GM12878 (cell line): ENCODE results near the gene CHAF1A. TPM values are rescaled to one million over a fixed set of nuclear protein-coding genes. Genes with fewer than 3 reads are reported as not detected.

Experiments
- ATAC-seq: fragments of 200-7000 bp; cut with Tn5 transposase; 3 replicates; pipeline ENCODE4 v1.9.1; 2020; ENCODE audit warnings: mild to moderate bottlenecking, moderate library complexity
- BruUV-seq: library from RNA; stranded (reverse); fragments of 400-500 nt; replicated peaks from 2 replicates; lab custom pipeline; 2021; lab: Mats Ljungman, UMichigan
- CTCF ChIA-PET: fragments of 300-600 bp; sonication (Branson Sonifier 250); formaldehyde crosslinking; extraction: SDS; loops from one replicate; lab custom pipeline; 2021; ENCODE audit warnings: inconsistent platforms; lab: Yijun Ruan, JAX
- POLR2A ChIA-PET: fragments of 350-600 bp; formaldehyde crosslinking; extraction: SDS; loops from one replicate; lab custom pipeline; 2021; ENCODE audit warnings: inconsistent platforms; lab: Charles Lee
- RAD21 ChIA-PET: fragments of 300-600 bp; sonication (Branson Sonifier 250); formaldehyde crosslinking; loops from one replicate; lab custom pipeline; 2023; ENCODE audit warnings: antibody characterized with exemption; ENCODE audit not compliant: unreplicated experiment; lab: Charles Lee
- SMC1A ChIA-PET: fragments of 300-600 bp; sonication (Branson Sonifier 250); formaldehyde crosslinking; loops from one replicate; lab custom pipeline; 2023; ENCODE audit not compliant: unreplicated experiment, uncharacterized antibody; lab: Charles Lee
- DNase-seq: peaks from one replicate; pipeline ENCODE4 v3.0.0-alpha.2; 2011; ENCODE audit warnings: low read depth, low spot score
- FAIRE-seq: peaks from 3 replicates; lab custom pipeline; 2011; peaks lifted over from hg19 to GRCh38; lab: Jason Lieb, UNC
- H2AFZ ChIP-seq: 2 replicates; pipeline ENCODE4 v1.6.0; 2011; ENCODE audit warnings: low read depth, low read length, control low read depth; ENCODE audit not compliant: control insufficient read depth
- H3K27ac ChIP-seq: 2 replicates; pipeline ENCODE4 v1.5.1; 2011; ENCODE audit warnings: control low read depth; ENCODE audit not compliant: control insufficient read depth, insufficient read depth
- H3K27me3 ChIP-seq, 2 experiments: replicated peaks in 1 of 2; 2 replicates each; pipeline versions ENCODE4 v1.6.0 to v1.6.1; 2011; ENCODE audit warnings: low read length in 1 of 2; ENCODE audit not compliant: control insufficient read depth in 2 of 2, insufficient read depth in 2 of 2
- H3K36me3 ChIP-seq, 2 experiments: 2 replicates each; pipeline ENCODE4 v1.5.1; 2011; ENCODE audit warnings: low read length in 1 of 2; ENCODE audit not compliant: control insufficient read depth in 2 of 2, insufficient read depth in 2 of 2
- H3K4me1 ChIP-seq: 2 replicates; pipeline ENCODE4 v1.6.1; 2011; ENCODE audit warnings: mild to moderate bottlenecking, low read length, moderate library complexity, mixed read lengths; ENCODE audit not compliant: control insufficient read depth, insufficient read depth
- H3K4me2 ChIP-seq: 2 replicates; pipeline ENCODE4 v1.6.0; 2011; ENCODE audit warnings: control low read depth; ENCODE audit not compliant: control insufficient read depth, insufficient read depth
- H3K4me3 ChIP-seq: fragments of 200-600 bp; sonication (generic); 2 replicates; pipeline ENCODE4 v1.5.1; 2016
- H3K79me2 ChIP-seq: 2 replicates; pipeline ENCODE4 v1.6.0; 2011; ENCODE audit warnings: low read length; ENCODE audit not compliant: control insufficient read depth, insufficient read depth
- H3K9ac ChIP-seq: 2 replicates; pipeline ENCODE4 v1.8.0; 2011; ENCODE audit warnings: low read length, control low read depth, mixed read lengths; ENCODE audit not compliant: control insufficient read depth, insufficient read depth
- H3K9me3 ChIP-seq: replicated peaks from 3 replicates; pipeline ENCODE4 v1.5.1; 2011; ENCODE audit warnings: mild to moderate bottlenecking, low read length; ENCODE audit not compliant: control insufficient read depth, insufficient read depth
- H4K20me1 ChIP-seq: 2 replicates; pipeline ENCODE4 v1.6.0; 2011; ENCODE audit not compliant: control insufficient read depth, insufficient read depth
- CBX5 ChIP-seq: sonication (generic); IDR thresholded peaks from 2 replicates; pipeline ENCODE4 v1.6.1; 2016; ENCODE audit warnings: low read depth, moderate library complexity, mild to moderate bottlenecking, inconsistent platforms
- FOS ChIP-seq: IDR thresholded peaks from 3 replicates; pipeline ENCODE4 v1.6.1; 2011; ENCODE audit warnings: borderline replicate concordance; ENCODE audit not compliant: insufficient read length; ENCODE audit errors: extremely low read depth
- GABPA ChIP-seq: IDR thresholded peaks from 2 replicates; pipeline ENCODE4 v1.6.1; 2014; ENCODE audit warnings: antibody characterized with exemption, low read depth, mild to moderate bottlenecking, inconsistent platforms
- NR2C1 ChIP-seq: fragments of 450-650 bp; IDR thresholded peaks from 2 replicates; pipeline ENCODE4 v1.6.1; 2017; ENCODE audit warnings: antibody characterized with exemption, mild to moderate bottlenecking, moderate library complexity
- PKNOX1 ChIP-seq: fragments of 450-650 bp; IDR thresholded peaks from 2 replicates; pipeline ENCODE4 v1.6.1; 2016; ENCODE audit warnings: mild to moderate bottlenecking
- RAD21 ChIP-seq: IDR thresholded peaks from 2 replicates; pipeline ENCODE4 v1.6.1; 2011; ENCODE audit warnings: mild to moderate bottlenecking, low read depth, low read length, moderate library complexity; ENCODE audit not compliant: insufficient read depth
- SMARCA5 ChIP-seq: fragments of 450-650 bp; IDR thresholded peaks from 2 replicates; pipeline ENCODE4 v1.6.1; 2017; ENCODE audit warnings: mild to moderate bottlenecking
- SP1 ChIP-seq: IDR thresholded peaks from one replicate; pipeline ENCODE4 v1.6.1; 2011; ENCODE audit warnings: low read depth, low read length
- SUPT20H ChIP-seq: IDR thresholded peaks from 2 replicates; pipeline ENCODE4 v1.6.1; 2011; ENCODE audit warnings: low read depth, mild to moderate bottlenecking, low read length, moderate library complexity, borderline replicate concordance; ENCODE audit not compliant: control insufficient read depth
- TCF3 ChIP-seq: IDR thresholded peaks from 2 replicates; pipeline ENCODE4 v1.6.1; 2012; ENCODE audit warnings: low read depth, mild to moderate bottlenecking, low read length, borderline replicate concordance; ENCODE audit not compliant: insufficient read depth
- YY1 ChIP-seq: IDR thresholded peaks from 2 replicates; pipeline ENCODE4 v1.6.1; 2011; ENCODE audit warnings: low read depth, mild to moderate bottlenecking, low read length
- ZBTB33 ChIP-seq: fragments of 450-650 bp; IDR thresholded peaks from 2 replicates; pipeline ENCODE4 v1.6.1; 2017; ENCODE audit warnings: mild to moderate bottlenecking
- ZNF207 ChIP-seq: fragments of 450-650 bp; IDR thresholded peaks from 2 replicates; pipeline ENCODE4 v1.6.1; 2014; ENCODE audit warnings: antibody characterized with exemption, mild to moderate bottlenecking, borderline replicate concordance
- WGBS: methylation state at CpG from one replicate; pipeline ENCODE4 v1.1.6; 2016; ENCODE audit warnings: low lambda C conversion rate; ENCODE audit not compliant: insufficient replicate concordance, insufficient coverage; ENCODE audit errors: missing lambda C conversion rate; 5-methylcytosine and 5-hydroxymethylcytosine counted together
- in situ Hi-C: fragments of 300-500 bp; cut with MboI; formaldehyde crosslinking; loops from 9 replicates; pipeline ENCODE4 v1.14.3; 2018; ENCODE audit warnings: mixed read lengths
- intact Hi-C: fragments of 100-400 bp; cut with micrococcal nuclease; formaldehyde crosslinking; loops from one replicate; pipeline ENCODE4 v1.14.2; 2022; ENCODE audit not compliant: unreplicated experiment
- polyA plus RNA-seq, 11 experiments: library from polyadenylated mRNA; depleted of rRNA in 4 of 11; unstranded in 6 of 11; stranded (reverse) in 5 of 11; fragments of >200 nt; fragmentation: Nextera tagmentation in 4 of 11; fragmentation: Illumina TruSeq in 1 of 11; extraction: Ambion mirVana in 4 of 11; extraction: Trizol in 1 of 11; gene quantifications; 1 replicate in 1 of 11; 2 replicates in 10 of 11; pipeline versions ENCODE4 v1.2.1 to v1.2.3, GENCODE V29; 2011 to 2016; ENCODE audit warnings: inconsistent platforms in 2 of 11, missing spikeins in 2 of 11, low read depth in 1 of 11
- total RNA-seq, 4 experiments: library from RNA; depleted of rRNA in 3 of 4; stranded (reverse); fragments of >200 nt in 3 of 4; fragmentation: Illumina TruSeq in 1 of 4; extraction: Trizol in 1 of 4; gene quantifications; 2 replicates each; pipeline versions ENCODE4 v1.2.1 to v1.2.3, GENCODE V29; 2013 to 2021

The CHAF1A gene
- total and polyA plus RNA-seq, 10 of the 15 experiments (the other 5 are each of a cell fraction or from before 2014, with no cell fraction given), result 1.3 to 69.1 (median 34.2) TPM

GRCh38 chr19:4491446-4491845, 89.0 kb downstream of the CHAF1A start:
- CTCF ChIA-PET, result no interaction called here
- ATAC-seq (no peak), DNase-seq (no peak), FAIRE-seq (no peak)
- POLR2A ChIA-PET, result no interaction called here
- no peak overlapping the region for H2AFZ ChIP-seq
- TF ChIP-seq SP1 (no peak), YY1 (no peak), SMARCA5 (no peak), SUPT20H (no peak), FOS (no peak), NR2C1 (no peak), CBX5 (no peak), TCF3 (no peak), GABPA (no peak), ZBTB33 (no peak), PKNOX1 (no peak), RAD21 (no peak), ZNF207 (no peak)
- no peak overlapping the region for H3K27ac ChIP-seq
- no peaks in the 10 kb centered on the region for H4K20me1 ChIP-seq
- H3K27me3 ChIP-seq, result no peaks in the 10 kb centered on the region
- H3K4me3 ChIP-seq, result no peak overlapping the region
- RAD21 ChIA-PET, result no interaction called here
- intact Hi-C loops (no loop called here), in situ Hi-C loops (no loop called here)
- no TSS peak for BruUV-seq
- H3K4me1 ChIP-seq, result no peaks in the 10 kb centered on the region
- no peaks in the 10 kb centered on the region for H3K79me2 ChIP-seq
- no peak overlapping the region for H3K9ac ChIP-seq
- H3K36me3 ChIP-seq, result peaks cover 12 to 17% of the 10 kb centered on the region in 2 experiments; a peak in 3 of 4 replicates
- no peak overlapping the region for H3K4me2 ChIP-seq
- H3K9me3 ChIP-seq, result no peaks in the 10 kb centered on the region
- SMC1A ChIA-PET, result no interaction called here
- WGBS, result 93% methylated on average over 16 of the region's 21 CpGs
